Lower lobe of right lung (tissue), 2 donors: ENCODE results near the gene AZU1. TPM values are rescaled to one million over a fixed set of nuclear protein-coding genes. Genes with fewer than 3 reads are reported as not detected.

Experiments used
- ATAC-seq, 2 donors: fragments of 200-7000 bp; cut with Tn5 transposase; one replicate each; pipeline ENCODE4 v1.9.1; 2020 to 2022; ENCODE audit warnings: mild to moderate bottlenecking in 2 of 2, moderate library complexity in 2 of 2
- DNase-seq: peaks from one replicate; pipeline ENCODE4 v3.0.0-alpha.2; 2020
- H3K27ac ChIP-seq: fragments of 200-600 bp; one replicate; pipeline ENCODE4 v1.8.0; 2022
- H3K27me3 ChIP-seq: fragments of 200-600 bp; one replicate; pipeline ENCODE4 v1.8.0; 2022; ENCODE audit warnings: low read depth
- H3K36me3 ChIP-seq: fragments of 200-600 bp; one replicate; pipeline ENCODE4 v1.8.0; 2022; ENCODE audit warnings: mild to moderate bottlenecking
- H3K4me1 ChIP-seq: fragments of 200-600 bp; one replicate; pipeline ENCODE4 v1.8.0; 2022
- H3K4me3 ChIP-seq: fragments of 200-600 bp; one replicate; pipeline ENCODE4 v1.8.0; 2022; ENCODE audit warnings: mild to moderate bottlenecking
- H3K9me3 ChIP-seq: fragments of 200-600 bp; one replicate; pipeline ENCODE4 v1.8.0; 2022
- CTCF ChIP-seq: fragments of 200-600 bp; IDR thresholded peaks from one replicate; pipeline ENCODE4 v1.8.0; 2022; ENCODE audit warnings: antibody characterized with exemption, mild to moderate bottlenecking
- intact Hi-C: fragments of 100-400 bp; cut with DNase I; formaldehyde crosslinking; loops from one replicate; pipeline ENCODE4 v1.11.0; 2022
- long read RNA-seq: library from polyadenylated mRNA; unstranded; transcript quantifications from one replicate; pipeline ENCODE4 v2.0.0, GENCODE V29; 2021
- total RNA-seq: library from RNA; stranded (reverse); fragmentation: NEBNext Ultra II Directional; extraction: Animal tissue kit (Norgen Biotek cat#: 25700); gene quantifications from one replicate; pipeline ENCODE4 v1.2.1, GENCODE V29; 2021
- donor health status: DM: no; HTN: yes; CAD: no; lungs with severe emphysema.

Gene AZU1
- total RNA-seq: 1.7 TPM
- long read RNA-seq, partial matches to known transcripts: 0 of 1 reads
- long read RNA-seq, other reads (novel, unspliced or antisense): 1 of 1 reads

GRCh38 chr19:827710-828321, at the start of gene AZU1:
Gene AZU1, plus strand, starts transcription at chr19:827837. Its CDS starts 10 bp downstream, at chr19:827847.
- intact Hi-C loops: no loop called here
- H3K27me3 ChIP-seq: peaks cover 29% of the 10 kb centered on the region
- no peaks in the 10 kb centered on the region for H3K36me3 ChIP-seq
- H3K9me3 ChIP-seq: no peaks in the 10 kb centered on the region
- TF ChIP-seq CTCF: no peak
- DNase-seq (no peak), ATAC-seq (peak; percentile 50 to 66)
- H3K4me1 ChIP-seq: peaks cover 15% of the 10 kb centered on the region
- H3K4me3 ChIP-seq: no peak within 1 kb of the TSS
- no peak within 1 kb of the TSS for H3K27ac ChIP-seq

GRCh38 chr19:778910-779653, 48.6 kb upstream of the AZU1 start:
- Histone ChIP-seq H3K27ac (peak overlapping the region; percentile 62), H3K27me3 (no peaks in the 10 kb centered on the region), H3K4me3 (no peak overlapping the region), H3K4me1 (peaks cover 32% of the 10 kb centered on the region), H3K36me3 (no peaks in the 10 kb centered on the region), H3K9me3 (no peaks in the 10 kb centered on the region)
- TF ChIP-seq CTCF: no peak
- ATAC-seq (peak; percentile 30 to 40), DNase-seq (no peak)
- intact Hi-C loops: loop anchor here (5.0 to 10.0 kb wide), 2 partner anchors 128 to 206 kb away; partner anchors contain the start of gene WDR18

GRCh38 chr19:780935-781334, 46.7 kb upstream of the AZU1 start:
- intact Hi-C loops: no loop called here
- Histone ChIP-seq H3K4me3 (no peak overlapping the region), H3K4me1 (peaks cover 40% of the 10 kb centered on the region), H3K9me3 (no peaks in the 10 kb centered on the region), H3K27ac (peak overlapping the region; percentile 20), H3K36me3 (no peaks in the 10 kb centered on the region), H3K27me3 (no peaks in the 10 kb centered on the region)
- ATAC-seq (no peak), DNase-seq (no peak)
- TF ChIP-seq CTCF: no peak

GRCh38 chr19:781800-782184, 45.8 kb upstream of the AZU1 start:
- no peak for ATAC-seq
- Histone ChIP-seq H3K9me3 (no peaks in the 10 kb centered on the region), H3K4me1 (peaks cover 40% of the 10 kb centered on the region), H3K4me3 (peak overlapping the region; percentile 52), H3K36me3 (no peaks in the 10 kb centered on the region), H3K27ac (peak overlapping the region; percentile 83), H3K27me3 (no peaks in the 10 kb centered on the region)
- intact Hi-C loops: no loop called here
- TF ChIP-seq CTCF: no peak
- DNase-seq: no peak

GRCh38 chr19:782185-782877, 45.3 kb upstream of the AZU1 start:
- H3K4me1 ChIP-seq: peaks cover 40% of the 10 kb centered on the region
- peak; percentile 72 to 82 for ATAC-seq
- peak overlapping the region; percentile 83 for H3K27ac ChIP-seq

More at GRCh38 chr19:782185-782877, 45.3 kb upstream of the AZU1 start:
- DNase-seq: no peak
- TF ChIP-seq CTCF: no peak
- no peaks in the 10 kb centered on the region for H3K27me3 ChIP-seq
- H3K9me3 ChIP-seq: no peaks in the 10 kb centered on the region
- H3K4me3 ChIP-seq: peak overlapping the region; percentile 52
- intact Hi-C loops: no loop called here
- H3K36me3 ChIP-seq: no peaks in the 10 kb centered on the region
